ENCODE data around the gene DGCR8.

DGCR8 gene

DNA sequence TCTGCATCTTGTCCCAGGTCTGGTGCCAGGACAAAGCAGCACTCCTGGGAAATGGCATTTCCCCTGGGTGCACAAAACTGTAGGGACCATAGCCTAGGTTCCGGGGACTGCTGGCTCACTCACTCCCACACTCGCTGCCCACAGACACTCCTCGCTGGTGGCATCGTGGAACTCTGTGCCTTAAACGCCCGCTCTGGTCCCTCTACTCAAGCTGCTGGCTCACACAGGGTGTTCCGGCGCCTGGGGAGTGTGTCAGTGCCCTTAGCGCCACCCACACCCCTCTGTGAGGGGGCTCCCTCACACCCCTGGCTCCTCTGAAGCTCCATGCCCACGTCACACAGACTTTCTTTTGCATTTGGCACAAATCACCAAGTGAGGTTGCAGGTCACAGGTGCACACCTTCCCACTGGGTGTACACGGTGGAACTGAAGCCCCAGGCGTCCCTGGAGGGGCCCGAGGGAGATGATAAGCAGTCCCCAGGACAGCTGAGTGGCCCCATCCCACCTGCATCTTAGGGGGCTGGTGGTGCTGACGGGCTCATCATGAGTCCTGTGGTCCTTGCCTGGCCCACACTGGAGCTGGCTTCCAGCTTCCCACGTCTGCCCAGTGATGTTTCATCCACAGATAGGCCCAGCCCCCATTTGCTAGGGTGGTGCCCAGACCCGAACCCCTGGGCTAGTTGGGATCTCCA lies 23.2 kb upstream of the DGCR8 start:
- no peak for TF ChIP-seq POLR2A (IDR thresholded peaks at IDR 0.05; ENCODE audit: low read length)
- TF ChIP-seq GATA1 (IDR thresholded peaks at IDR 0.05; ENCODE audit: low read depth, low read length), result no peak
- DNase-seq, result no peak

DNA sequence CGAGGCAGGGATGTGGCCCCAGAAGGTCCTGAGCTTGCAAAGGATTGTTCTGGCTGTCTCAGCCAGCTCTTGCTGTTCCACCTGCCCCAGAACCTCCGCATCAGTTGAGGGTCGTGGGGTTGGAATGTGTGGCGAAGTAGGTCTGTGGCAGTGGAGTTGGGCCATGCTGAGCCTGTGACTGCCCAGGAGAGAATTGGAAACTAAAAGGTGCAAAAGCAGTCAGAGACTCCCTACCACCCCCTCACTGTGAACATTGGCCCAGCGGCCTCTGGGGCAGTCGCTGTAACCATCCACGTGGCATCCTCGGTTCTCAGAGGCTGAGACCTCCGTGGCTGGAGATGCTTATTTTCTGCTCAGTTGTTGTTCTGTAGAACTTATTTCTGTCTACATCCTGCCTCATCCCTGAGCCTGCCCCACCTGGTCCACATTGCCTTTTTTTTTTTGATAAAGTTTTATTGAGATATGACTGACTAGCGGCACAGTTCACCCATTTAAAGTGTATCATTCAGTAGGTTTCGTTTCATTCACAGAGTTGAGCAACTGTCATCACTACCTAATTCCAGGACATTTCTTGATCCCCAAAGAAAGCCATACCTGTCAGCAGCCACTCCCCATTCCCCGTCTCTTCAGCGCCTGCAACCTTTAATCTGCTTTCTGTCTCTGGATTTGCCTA lies 22.3 kb upstream of the DGCR8 start:
- TF ChIP-seq GATA1 (IDR thresholded peaks at IDR 0.05; ENCODE audit: low read depth, low read length), result no peak
- TF ChIP-seq POLR2A (IDR thresholded peaks at IDR 0.05; ENCODE audit: low read length), result no peak
- DNase-seq, result no peak

DNA sequence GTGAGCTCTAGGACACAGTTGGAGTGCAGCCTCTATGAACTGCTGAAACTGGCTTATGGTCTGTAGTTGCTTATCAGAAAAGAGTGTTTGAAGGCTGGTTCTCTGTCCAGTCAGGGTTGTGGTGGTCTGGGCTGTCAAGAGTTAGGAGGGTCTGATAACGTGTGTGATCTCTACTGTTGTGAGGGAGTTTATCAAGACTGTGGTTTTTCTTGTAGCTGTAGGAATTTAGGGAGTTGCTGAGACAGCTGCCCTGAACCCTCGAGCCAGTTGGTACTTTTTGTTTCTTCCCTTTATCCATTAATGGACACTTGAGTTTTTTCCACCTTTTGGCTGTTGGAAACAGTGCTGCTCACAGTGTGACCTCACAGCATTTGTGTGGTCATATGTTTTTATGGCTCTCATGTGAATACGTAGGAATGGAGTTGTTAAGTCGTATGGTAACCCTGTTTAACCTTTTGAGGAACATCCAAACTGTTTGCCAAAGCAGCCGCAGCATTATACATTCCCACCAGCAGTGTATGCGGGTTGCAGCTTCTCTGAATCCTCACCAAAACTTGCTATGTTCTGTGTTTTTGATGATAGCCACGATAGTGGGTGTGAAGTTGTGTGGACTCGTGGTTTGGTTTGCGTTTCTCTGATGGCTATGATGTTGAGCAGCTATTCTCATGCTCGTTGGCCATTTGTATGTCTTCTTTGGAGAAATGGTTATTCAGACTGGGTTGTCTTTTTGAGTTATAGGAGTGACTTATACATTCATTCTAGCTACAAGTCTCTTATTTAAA lies 20.9 kb upstream of the DGCR8 start:
- peak; percentile 44 to 60 for DNase-seq
- TF ChIP-seq GATA1 (IDR thresholded peaks at IDR 0.05; ENCODE audit: low read depth, low read length) (no peak), POLR2A (IDR thresholded peaks at IDR 0.05; ENCODE audit: low read length) (no peak)

DNA sequence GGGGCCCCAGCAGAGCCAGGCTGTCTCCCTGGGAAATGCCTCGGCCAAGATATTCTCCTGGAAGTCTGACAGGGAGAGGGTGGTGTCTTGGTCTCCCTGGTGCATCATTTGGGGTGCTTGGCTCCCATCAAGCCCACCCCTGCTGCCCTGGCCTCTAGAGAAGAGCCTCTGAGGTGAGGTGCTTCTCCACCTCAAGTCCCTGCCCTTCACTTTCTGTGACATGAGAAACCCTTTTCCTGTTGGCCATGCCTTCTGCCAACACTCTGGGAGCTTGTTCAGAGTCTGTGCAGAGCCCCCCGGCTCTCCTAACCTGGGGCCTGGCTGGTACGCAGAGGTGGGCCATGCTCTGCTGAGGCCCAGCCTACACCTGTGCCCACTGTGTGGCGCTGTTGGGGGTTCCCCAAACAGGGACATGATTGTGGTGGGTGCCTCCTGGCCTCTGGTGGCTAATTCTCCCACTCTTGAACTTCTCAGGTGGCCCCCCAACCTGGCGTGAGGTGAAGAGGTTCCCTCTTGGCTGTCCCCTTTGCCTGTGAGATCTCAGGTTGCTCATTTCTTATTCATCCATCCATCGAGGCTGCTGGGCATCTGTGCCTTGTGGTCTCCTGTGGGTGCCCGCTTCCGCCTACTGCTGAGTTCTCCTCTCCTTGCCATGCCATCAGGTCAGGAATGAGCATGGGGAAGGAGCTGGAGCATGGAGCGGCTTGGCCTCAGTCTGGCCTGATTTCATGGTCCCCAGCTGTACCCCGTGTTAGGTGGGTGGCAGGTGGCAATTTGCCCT lies 19.2 kb upstream of the DGCR8 start:
- DNase-seq, result no peak
- no peak for TF ChIP-seq POLR2A (IDR thresholded peaks at IDR 0.05; ENCODE audit: low read length)
- TF ChIP-seq GATA1 (IDR thresholded peaks at IDR 0.05; ENCODE audit: low read depth, low read length), result no peak

DNA sequence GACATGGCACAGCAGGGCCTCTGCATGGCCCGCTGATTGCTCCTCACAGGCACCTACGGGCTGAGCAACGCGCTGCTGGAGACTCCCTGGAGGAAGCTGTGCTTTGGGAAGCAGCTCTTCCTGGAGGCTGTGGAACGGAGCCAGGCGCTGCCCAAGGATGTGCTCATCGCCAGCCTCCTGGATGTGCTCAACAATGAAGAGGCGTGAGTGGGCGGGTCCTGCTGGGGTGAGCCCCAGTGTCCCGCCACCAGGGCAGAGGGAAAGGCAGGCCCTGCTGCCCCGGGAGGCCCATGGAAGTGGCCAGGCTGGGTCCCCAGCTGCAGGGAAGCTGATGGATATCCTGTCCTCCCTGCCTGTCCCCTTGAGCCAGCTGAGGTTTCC lies 18.6 kb upstream of the DGCR8 start:
- no peak for DNase-seq
- TF ChIP-seq GATA1 (IDR thresholded peaks at IDR 0.05; ENCODE audit: low read depth, low read length), result no peak
- no peak for TF ChIP-seq POLR2A (IDR thresholded peaks at IDR 0.05; ENCODE audit: low read length)

DNA sequence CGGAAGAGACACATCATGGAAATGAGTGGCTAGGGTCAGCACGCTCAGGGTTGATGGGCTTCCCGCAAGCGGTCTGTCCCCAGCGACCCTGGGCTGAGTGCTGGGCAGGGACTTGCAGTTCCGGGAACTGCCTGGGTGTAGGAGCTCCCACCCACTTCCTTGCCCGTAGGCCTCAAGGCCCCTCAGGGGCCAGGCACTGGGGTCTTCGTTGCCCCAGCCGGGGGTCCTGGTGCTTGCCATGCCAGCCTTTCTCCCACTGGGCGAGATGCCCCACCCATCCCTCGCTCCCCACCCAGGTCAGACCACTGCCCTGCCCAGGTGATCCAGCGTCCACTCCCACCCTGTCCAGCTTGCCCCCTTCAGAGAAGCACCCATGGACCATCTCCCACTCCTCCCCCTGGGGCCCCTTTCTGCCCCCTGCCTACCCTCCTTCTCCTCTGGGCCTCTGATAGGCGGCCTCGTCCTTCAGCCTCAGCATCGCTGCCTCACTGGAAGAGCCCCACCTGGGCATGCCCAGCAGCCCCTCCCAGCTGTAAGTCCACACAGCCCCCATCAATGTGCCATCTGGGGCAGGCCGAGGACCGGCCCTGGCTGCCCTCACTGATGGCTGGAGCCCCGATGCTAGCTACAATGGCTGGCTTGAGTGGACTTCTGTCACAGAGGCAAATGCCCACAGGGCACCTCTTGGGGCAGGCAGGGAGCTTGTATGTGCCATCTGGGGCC lies 17.8 kb upstream of the DGCR8 start:
- no peak for DNase-seq
- TF ChIP-seq GATA1 (IDR thresholded peaks at IDR 0.05; ENCODE audit: low read depth, low read length), result no peak
- TF ChIP-seq POLR2A (IDR thresholded peaks at IDR 0.05; ENCODE audit: low read length), result no peak

DNA sequence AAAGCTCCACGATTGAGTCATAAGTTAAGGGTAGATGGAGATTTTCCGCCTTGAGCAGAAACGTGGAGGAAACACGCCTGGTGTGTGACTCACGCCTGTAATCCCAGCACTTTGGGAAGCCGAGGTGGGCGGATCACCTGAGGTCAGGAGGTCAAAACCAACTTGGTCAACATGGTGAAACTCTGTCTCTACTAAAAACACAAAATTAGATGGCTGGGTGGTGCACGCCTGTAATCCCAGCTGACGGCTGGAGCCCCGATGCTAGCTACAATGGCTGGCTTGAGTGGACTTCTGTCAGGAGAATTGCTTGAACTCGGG lies 17.3 kb upstream of the DGCR8 start:
- DNase-seq, result no peak
- TF ChIP-seq GATA1 (IDR thresholded peaks at IDR 0.05; ENCODE audit: low read depth, low read length) (no peak), POLR2A (IDR thresholded peaks at IDR 0.05; ENCODE audit: low read length) (no peak)

DNA sequence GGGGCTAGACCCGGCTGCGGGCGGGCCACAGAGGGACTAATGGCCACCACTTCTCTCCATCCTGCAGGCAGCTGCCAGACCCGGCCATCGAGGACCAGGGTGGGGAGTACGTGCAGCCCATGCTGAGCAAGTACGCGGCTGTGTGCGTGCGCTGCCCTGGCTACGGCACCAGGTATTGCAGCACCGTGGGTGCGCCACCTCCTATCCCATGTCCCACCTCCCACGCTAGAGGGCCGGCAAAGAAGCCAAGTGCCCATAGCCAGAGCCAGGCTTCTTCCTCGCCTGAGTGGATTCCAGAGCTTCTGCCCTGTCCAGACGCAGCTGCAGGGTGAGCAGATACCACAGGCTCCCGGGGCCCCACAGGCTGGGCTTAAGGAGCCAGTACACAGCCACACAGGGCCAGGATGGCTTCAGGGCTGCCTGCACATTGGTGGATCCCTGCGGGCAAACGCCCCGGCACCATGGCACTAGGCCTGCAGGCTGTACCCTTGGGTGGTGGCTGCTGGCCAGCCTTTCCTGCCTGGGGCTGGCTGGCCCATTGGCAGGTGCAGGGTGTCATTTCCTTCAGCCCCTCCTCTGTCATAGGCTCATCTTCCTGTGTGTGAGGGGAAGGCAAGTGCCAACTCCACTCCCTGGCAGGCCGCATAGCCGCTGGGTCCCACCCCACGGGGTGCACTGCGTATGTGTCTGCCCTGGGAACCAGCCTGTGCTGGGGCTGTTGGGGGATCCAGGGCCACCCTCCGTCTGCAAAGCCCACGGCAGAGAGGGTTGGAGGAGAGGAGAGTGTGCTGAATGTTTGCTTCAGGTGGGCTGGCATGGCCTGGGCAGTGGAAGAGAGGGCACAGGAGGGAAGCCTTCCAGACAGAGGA lies 16.5 kb upstream of the DGCR8 start:
- TF ChIP-seq GATA1 (IDR thresholded peaks at IDR 0.05; ENCODE audit: low read depth, low read length) (no peak), POLR2A (IDR thresholded peaks at IDR 0.05; ENCODE audit: low read length) (no peak)
- DNase-seq, result no peak

DNA sequence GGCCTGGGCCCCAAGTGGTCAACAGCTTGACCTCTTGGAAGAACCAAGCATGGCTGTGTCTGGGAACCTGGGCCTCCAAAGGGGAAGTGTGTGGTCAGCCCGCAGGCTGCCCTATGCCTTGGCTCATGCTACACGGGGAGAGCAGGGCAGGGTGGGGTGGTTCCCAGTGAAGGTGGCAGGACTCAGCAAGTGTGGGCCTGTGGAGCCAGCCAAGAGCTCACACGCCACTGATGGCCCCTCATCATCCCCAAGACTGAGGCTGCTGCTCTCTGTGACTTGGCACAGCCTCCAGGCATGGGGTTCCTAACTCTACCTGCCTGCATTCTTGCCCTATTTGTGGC lies 15.9 kb upstream of the DGCR8 start:
- no peak for TF ChIP-seq GATA1 (IDR thresholded peaks at IDR 0.05; ENCODE audit: low read depth, low read length)
- TF ChIP-seq POLR2A (IDR thresholded peaks at IDR 0.05; ENCODE audit: low read length), result no peak
- DNase-seq, result no peak

DNA sequence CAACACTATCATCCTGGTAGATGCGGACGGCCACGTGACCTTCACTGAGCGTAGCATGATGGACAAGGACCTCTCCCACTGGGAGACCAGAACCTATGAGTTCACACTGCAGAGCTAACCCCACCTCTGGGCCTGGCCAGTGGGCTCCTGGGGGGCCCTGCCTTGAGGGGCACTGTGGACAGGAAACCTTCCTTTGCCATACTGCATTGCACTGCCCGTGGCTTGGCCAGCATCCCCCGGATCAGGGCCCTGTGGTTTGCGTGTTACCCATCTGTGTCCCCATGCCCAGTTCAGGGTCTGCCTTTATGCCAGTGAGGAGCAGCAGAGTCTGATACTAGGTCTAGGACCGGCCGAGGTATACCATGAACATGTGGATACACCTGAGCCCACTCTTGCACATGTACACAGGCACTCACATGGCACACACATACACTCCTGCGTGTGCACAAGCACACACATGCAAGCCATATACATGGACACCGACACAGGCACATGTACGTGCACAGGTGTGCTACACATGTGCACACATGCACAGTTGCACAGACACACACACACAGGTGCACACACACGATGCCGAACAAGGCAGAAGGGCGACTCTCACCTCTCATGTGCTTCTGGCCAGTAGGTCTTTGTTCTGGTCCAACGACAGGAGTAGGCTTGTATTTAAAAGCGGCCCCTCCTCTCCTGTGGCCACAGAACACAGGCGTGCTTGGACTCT lies 15.3 kb upstream of the DGCR8 start:
- no peak for DNase-seq
- TF ChIP-seq GATA1 (IDR thresholded peaks at IDR 0.05; ENCODE audit: low read depth, low read length) (no peak), POLR2A (IDR thresholded peaks at IDR 0.05; ENCODE audit: low read length) (no peak)

DNA sequence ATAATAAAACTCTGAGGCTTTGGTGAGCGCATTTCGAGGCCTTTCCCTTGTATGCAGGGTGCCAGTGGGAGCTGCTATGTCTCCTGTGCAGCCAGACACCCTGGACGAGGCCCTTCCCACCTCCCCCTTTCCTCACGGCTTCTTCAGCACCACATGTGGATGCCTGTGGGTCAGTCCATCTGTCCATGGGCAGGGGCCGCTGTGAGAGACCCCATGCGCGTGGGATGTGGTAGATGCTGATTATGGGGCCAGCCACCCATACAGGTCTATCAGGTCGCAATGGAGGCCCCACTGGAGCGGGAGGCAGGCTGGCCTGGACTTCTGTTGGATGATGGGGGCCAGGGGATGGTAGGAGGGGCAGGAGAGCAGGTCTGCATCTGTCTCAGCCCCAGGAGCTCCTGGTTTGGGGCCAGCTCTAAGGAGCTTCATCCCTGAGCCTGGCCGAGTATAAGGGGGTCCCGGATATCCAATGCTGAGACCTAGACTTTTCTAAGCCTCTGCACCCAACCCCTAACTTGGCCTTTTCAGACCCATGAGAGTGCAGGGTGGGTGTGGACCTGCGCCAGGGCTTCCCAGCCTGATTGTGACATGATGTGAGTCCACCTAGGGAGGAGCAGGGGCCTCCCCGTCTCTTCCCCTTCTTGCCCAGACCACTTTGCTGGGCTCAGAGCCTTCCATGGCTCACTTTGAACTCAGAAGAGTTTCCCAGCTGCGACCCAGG lies 14.0 kb upstream of the DGCR8 start:
- DNase-seq, result no peak
- TF ChIP-seq POLR2A (IDR thresholded peaks at IDR 0.05; ENCODE audit: low read length), result no peak
- no peak for TF ChIP-seq GATA1 (IDR thresholded peaks at IDR 0.05; ENCODE audit: low read depth, low read length)
